Stimulated activated effector memory CD8-positive, alpha-beta T cell treated with anti-CD3 and anti-CD28 coated beads, Interleukin-12 subunit alpha, Interleukin-12 subunit beta, amount 100 ng/mL, for 72 hours (primary cell): ENCODE data around the gene ZNF516.
"Not testable (repeated sequence)": the region's sequence is repeated elsewhere in the genome, so short reads cannot be mapped to it uniquely, and the experiment has no call there.

Source experiments
- ATAC-seq: fragments of 150-1000 bp; cut with Tn5 transposase; 2 replicates; pipeline ENCODE4 v1.10.0; 2021
- DNase-seq, 2 donors: peaks; one replicate each; pipeline ENCODE4 v3.0.0; 2021 to 2022; ENCODE audit warnings: low spot score in 2 of 2
- H3K27ac Mint-ChIP-seq: one replicate; pipeline ENCODE4 v1.8.0; 2022; ENCODE audit warnings: mild to moderate bottlenecking, mixed read lengths
- H3K36me3 Mint-ChIP-seq: one replicate; pipeline ENCODE4 v1.8.0; 2022; ENCODE audit warnings: mild to moderate bottlenecking, mixed read lengths
- H3K4me1 Mint-ChIP-seq: one replicate; pipeline ENCODE4 v1.8.0; 2022; ENCODE audit warnings: mixed read lengths
- H3K4me3 Mint-ChIP-seq: one replicate; pipeline ENCODE4 v1.8.0; 2022; ENCODE audit warnings: mild to moderate bottlenecking, mixed read lengths
- H3K9me3 Mint-ChIP-seq: one replicate; pipeline ENCODE4 v1.8.0; 2022; ENCODE audit warnings: mixed read lengths

Gene ZNF516, protein sequence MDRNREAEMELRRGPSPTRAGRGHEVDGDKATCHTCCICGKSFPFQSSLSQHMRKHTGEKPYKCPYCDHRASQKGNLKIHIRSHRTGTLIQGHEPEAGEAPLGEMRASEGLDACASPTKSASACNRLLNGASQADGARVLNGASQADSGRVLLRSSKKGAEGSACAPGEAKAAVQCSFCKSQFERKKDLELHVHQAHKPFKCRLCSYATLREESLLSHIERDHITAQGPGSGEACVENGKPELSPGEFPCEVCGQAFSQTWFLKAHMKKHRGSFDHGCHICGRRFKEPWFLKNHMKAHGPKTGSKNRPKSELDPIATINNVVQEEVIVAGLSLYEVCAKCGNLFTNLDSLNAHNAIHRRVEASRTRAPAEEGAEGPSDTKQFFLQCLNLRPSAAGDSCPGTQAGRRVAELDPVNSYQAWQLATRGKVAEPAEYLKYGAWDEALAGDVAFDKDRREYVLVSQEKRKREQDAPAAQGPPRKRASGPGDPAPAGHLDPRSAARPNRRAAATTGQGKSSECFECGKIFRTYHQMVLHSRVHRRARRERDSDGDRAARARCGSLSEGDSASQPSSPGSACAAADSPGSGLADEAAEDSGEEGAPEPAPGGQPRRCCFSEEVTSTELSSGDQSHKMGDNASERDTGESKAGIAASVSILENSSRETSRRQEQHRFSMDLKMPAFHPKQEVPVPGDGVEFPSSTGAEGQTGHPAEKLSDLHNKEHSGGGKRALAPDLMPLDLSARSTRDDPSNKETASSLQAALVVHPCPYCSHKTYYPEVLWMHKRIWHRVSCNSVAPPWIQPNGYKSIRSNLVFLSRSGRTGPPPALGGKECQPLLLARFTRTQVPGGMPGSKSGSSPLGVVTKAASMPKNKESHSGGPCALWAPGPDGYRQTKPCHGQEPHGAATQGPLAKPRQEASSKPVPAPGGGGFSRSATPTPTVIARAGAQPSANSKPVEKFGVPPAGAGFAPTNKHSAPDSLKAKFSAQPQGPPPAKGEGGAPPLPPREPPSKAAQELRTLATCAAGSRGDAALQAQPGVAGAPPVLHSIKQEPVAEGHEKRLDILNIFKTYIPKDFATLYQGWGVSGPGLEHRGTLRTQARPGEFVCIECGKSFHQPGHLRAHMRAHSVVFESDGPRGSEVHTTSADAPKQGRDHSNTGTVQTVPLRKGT

DNA sequence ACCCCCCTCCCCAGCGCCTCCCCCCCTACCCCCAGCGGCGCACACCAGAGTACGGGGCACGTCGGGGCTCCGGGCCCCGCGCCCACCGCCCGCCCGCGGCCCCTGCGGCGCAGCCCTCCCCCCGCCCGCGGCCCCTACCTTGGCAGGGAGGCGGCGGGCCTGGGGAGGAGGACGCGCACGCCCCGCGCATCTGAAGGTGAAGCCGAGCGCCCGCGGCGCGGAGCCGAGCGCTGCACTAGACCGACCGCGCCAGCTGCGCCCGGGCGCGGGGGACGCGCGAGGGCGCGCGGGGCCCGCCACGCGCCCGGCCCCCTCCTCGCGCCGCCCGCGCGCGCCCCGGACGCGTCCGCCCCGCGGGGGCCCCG is at the start of gene ZNF516:
TSS of gene ZNF516 (minus strand) at position 237 of the 365 bp plus-strand sequence. CDS start 52,188 bp downstream, outside the sequence.
- peaks cover 17% of the 10 kb centered on the region for H3K36me3 Mint-ChIP-seq
- H3K9me3 Mint-ChIP-seq: no peaks in the 10 kb centered on the region
- H3K4me3 Mint-ChIP-seq: peak within 1 kb of the TSS; percentile 86
- DNase-seq (no peak), ATAC-seq (peak; percentile 31)
- H3K4me1 Mint-ChIP-seq: peaks cover 33% of the 10 kb centered on the region
- H3K27ac Mint-ChIP-seq: peak within 1 kb of the TSS; percentile 54

DNA sequence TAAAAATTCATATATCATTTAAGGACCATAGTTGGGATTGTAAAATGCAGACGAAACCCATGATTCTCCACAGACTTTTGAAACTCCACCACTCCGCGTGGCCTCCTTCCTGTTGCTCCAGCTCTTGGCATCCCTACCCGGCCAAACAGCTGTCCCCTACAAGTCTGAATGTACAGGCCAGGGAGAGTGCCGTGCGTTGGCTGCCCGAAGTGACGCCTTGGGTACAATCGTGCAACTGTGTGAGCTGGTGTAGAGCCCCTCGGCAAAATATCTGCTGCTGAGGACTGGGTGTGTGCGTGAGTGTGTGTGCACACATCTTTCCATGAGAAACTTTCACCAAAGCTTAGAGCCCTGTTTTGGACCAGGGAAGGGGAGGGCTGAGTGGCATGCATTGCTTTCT is 43.8 kb upstream of the ZNF516 start:
- Mint-ChIP-seq H3K9me3 (no peaks in the 10 kb centered on the region), H3K36me3 (no peaks in the 10 kb centered on the region), H3K4me1 (no peaks in the 10 kb centered on the region), H3K27ac (no peak overlapping the region), H3K4me3 (no peak overlapping the region)
- ATAC-seq: no peak
- no peak for DNase-seq

DNA sequence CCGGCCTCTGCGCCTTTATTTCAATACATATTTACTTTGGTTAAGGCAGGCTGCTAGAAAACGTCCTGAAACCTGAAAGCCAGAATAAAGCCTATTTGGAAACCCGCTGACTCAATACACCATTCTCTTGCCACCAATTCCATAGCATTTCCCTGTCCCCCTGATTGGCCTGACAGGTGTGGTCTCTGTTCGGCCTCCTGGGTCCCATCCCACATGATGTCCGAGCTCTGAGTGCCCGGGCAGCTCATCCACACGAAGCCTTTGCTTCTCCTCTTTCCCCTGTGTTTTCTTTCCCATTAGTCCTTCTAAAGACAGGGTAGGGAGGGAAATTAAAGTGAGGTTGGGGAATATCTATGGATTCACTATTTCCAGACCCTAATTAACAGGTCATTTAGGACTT is 42.6 kb upstream of the ZNF516 start:
- Mint-ChIP-seq H3K36me3 (no peaks in the 10 kb centered on the region), H3K4me3 (no peak overlapping the region), H3K9me3 (no peaks in the 10 kb centered on the region), H3K27ac (no peak overlapping the region), H3K4me1 (no peaks in the 10 kb centered on the region)
- no peak for ATAC-seq
- no peak for DNase-seq

GRCh38 chr18:76536593-76536992 is 41.6 kb upstream of the ZNF516 start:
- ATAC-seq, H3K4me3 Mint-ChIP-seq, H3K4me1 Mint-ChIP-seq, H3K36me3 Mint-ChIP-seq, DNase-seq, H3K27ac Mint-ChIP-seq, H3K9me3 Mint-ChIP-seq: not testable (repeated sequence)

DNA sequence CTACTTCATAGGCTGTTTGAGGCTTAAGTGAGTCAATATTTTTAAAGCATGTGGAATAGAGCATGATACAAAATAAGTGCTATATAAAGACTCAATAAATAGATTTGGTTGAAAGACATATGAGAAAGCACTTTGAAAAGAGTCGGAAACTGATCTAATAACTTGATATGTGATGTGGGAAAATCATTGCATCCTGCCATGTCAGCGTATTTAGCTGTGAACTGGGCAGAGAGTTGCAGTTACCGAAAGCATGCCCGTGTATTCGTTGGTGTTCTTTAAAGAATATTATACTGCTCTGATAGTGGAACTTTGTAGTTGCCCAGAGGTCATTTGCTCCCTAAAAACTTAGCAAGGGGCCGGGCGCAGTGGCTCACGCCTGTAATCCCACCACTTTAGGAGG is 37.8 kb upstream of the ZNF516 start:
- Mint-ChIP-seq H3K4me3 (no peak overlapping the region), H3K27ac (no peak overlapping the region), H3K4me1 (peaks cover 14% of the 10 kb centered on the region), H3K9me3 (no peaks in the 10 kb centered on the region), H3K36me3 (no peaks in the 10 kb centered on the region)
- DNase-seq (no peak), ATAC-seq (no peak)

- Mint-ChIP-seq H3K4me3 (no peak overlapping the region), H3K4me1 (peaks cover 14% of the 10 kb centered on the region), H3K27ac (no peak overlapping the region), H3K9me3 (no peaks in the 10 kb centered on the region), H3K36me3 (no peaks in the 10 kb centered on the region)
- ATAC-seq (no peak), DNase-seq (no peak)
Measured at GRCh38 chr18:76530846-76531245, 35.8 kb upstream of the ZNF516 start.

GRCh38 chr18:76530391-76530790 is 35.3 kb upstream of the ZNF516 start:
- H3K27ac Mint-ChIP-seq: no peak overlapping the region
- no peaks in the 10 kb centered on the region for H3K36me3 Mint-ChIP-seq
- DNase-seq (no peak), ATAC-seq (no peak)
- no peak overlapping the region for H3K4me3 Mint-ChIP-seq
- peaks cover 15% of the 10 kb centered on the region for H3K4me1 Mint-ChIP-seq
- no peaks in the 10 kb centered on the region for H3K9me3 Mint-ChIP-seq

- Mint-ChIP-seq H3K4me1 (peaks cover 20% of the 10 kb centered on the region), H3K9me3 (no peaks in the 10 kb centered on the region), H3K4me3 (peak overlapping the region; percentile 66), H3K36me3 (no peaks in the 10 kb centered on the region), H3K27ac (no peak overlapping the region)
- no peak for ATAC-seq
- no peak for DNase-seq
Measured at GRCh38 chr18:76529433-76529811, 34.4 kb upstream of the ZNF516 start.

- no peaks in the 10 kb centered on the region for H3K9me3 Mint-ChIP-seq
- peak; percentile 72 for ATAC-seq
- no peaks in the 10 kb centered on the region for H3K36me3 Mint-ChIP-seq
- H3K27ac Mint-ChIP-seq: peak overlapping the region; percentile 61
- peak overlapping the region; percentile 66 for H3K4me3 Mint-ChIP-seq
- H3K4me1 Mint-ChIP-seq: peaks cover 20% of the 10 kb centered on the region
- no peak for DNase-seq
Measured at GRCh38 chr18:76528477-76529432, 33.7 kb upstream of the ZNF516 start.

- ATAC-seq (no peak), DNase-seq (no peak)
- Mint-ChIP-seq H3K4me1 (peaks cover 20% of the 10 kb centered on the region), H3K27ac (no peak overlapping the region), H3K36me3 (no peaks in the 10 kb centered on the region), H3K4me3 (no peak overlapping the region), H3K9me3 (no peaks in the 10 kb centered on the region)
Measured at GRCh38 chr18:76525911-76526310, 30.9 kb upstream of the ZNF516 start.

- no peaks in the 10 kb centered on the region for H3K9me3 Mint-ChIP-seq
- no peak for DNase-seq
- no peak overlapping the region for H3K4me3 Mint-ChIP-seq
- no peak for ATAC-seq
- peaks cover 20% of the 10 kb centered on the region for H3K4me1 Mint-ChIP-seq
- no peak overlapping the region for H3K27ac Mint-ChIP-seq
- no peaks in the 10 kb centered on the region for H3K36me3 Mint-ChIP-seq
Measured at GRCh38 chr18:76524900-76525698, 30.1 kb upstream of the ZNF516 start.

GRCh38 chr18:76524477-76524876 is 29.4 kb upstream of the ZNF516 start:
- DNase-seq: no peak
- Mint-ChIP-seq H3K4me1 (peaks cover 15% of the 10 kb centered on the region), H3K36me3 (no peaks in the 10 kb centered on the region), H3K27ac (no peak overlapping the region), H3K9me3 (no peaks in the 10 kb centered on the region), H3K4me3 (no peak overlapping the region)
- ATAC-seq: no peak

GRCh38 chr18:76522551-76522950 is 27.5 kb upstream of the ZNF516 start:
- H3K36me3 Mint-ChIP-seq: no peaks in the 10 kb centered on the region
- H3K4me3 Mint-ChIP-seq: no peak overlapping the region
- peaks cover 14% of the 10 kb centered on the region for H3K4me1 Mint-ChIP-seq
- DNase-seq (no peak), ATAC-seq (no peak)
- no peaks in the 10 kb centered on the region for H3K9me3 Mint-ChIP-seq
- no peak overlapping the region for H3K27ac Mint-ChIP-seq

DNA sequence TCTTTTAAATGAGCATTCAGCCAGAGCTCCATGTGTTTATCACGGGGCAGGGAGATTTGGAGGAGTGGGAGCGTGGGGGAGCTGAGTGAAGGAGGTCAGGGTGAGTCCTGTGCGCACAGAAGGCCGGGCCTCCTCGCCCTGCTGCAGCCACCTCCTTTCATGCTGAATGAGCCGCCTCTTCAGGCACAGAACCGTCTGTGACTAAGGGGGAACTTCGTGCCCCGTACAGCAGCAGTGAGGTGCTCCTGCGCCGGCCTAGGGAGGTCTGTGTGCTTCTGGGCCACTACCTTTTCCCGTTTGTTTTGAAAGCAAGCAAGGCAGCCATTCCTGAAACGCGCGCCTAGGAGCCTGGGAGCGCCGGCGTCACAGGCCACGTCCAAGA is 27.1 kb upstream of the ZNF516 start:
- Mint-ChIP-seq H3K36me3 (no peaks in the 10 kb centered on the region), H3K9me3 (no peaks in the 10 kb centered on the region), H3K4me3 (no peak overlapping the region), H3K27ac (no peak overlapping the region), H3K4me1 (peaks cover 14% of the 10 kb centered on the region)
- DNase-seq (no peak), ATAC-seq (no peak)
